ENCODE results near the gene COPG1. TPM values are rescaled to one million over a fixed set of nuclear protein-coding genes. Genes with fewer than 3 reads are reported as not detected.

COPG1 gene
- total and polyA plus RNA-seq, 2 experiments from 2014 or later = 50.0 to 106 TPM

DNA sequence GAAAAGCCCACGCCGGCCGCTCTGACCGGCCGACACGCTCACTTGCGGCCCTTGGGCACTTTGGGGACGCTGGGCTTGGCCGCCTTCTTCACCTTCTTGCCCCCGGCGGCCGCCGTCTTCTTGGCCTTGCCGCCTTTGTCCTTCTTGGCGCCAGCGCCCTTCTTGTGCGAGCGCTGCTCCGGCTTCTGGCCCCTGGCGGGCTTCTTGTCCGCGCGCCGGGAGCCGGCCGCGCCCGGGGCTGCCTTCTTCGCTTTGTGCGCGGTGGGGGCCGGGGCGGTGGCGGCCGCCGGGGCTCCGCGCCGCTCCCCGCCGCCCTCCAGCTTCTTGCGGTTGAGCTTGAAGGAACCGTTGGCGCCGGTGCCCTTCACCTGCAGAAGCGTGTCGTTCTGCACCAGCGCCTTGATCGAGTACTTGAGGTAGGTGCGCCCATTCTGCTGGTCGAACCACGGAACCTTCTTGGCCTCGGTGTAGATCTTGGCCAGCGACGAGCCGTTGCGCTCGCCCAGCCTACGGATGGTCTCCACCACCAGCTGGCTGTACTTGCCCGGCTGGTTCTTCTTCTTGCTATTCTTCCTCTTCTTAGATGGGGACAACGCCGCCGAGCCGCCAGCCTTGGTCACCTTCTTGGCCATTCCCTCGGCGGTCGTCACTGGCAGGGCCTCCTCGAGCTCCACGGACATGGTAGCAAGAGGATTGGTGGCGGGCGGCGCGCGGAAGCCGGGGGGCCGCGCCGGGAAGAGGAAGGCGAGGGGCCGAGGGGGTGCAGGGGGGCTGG lies 66.0 kb downstream of the COPG1 start:
- H3K4me1 Mint-ChIP-seq = peaks cover 11% of the 10 kb centered on the region
- ATAC-seq (peak; percentile 3; the same call in 2 of the 3 replicates), DNase-seq (ENCODE audit: low spot score) (peak; percentile 30)
- Histone ChIP-seq H2AFZ (no peak overlapping the region), H3K4me1 (ENCODE audit: insufficient read depth) (peaks cover 7% of the 10 kb centered on the region), H3K9me2 (ENCODE audit: insufficient read depth) (no peaks in the 10 kb centered on the region), H3K4me3 (peak overlapping the region; percentile 97), H3K27me3 (ENCODE audit: insufficient read depth) (no peaks in the 10 kb centered on the region), H3K27ac (ENCODE audit: low read depth) (0 out of 2 replicates have a peak overlapping the region, but pooled peaks have one; percentile 50), H3K79me2 (replicated peaks; ENCODE audit: insufficient read depth) (peaks cover 11% of the 10 kb centered on the region), H3K36me3 (ENCODE audit: insufficient read depth) (no peaks in the 10 kb centered on the region), H4K20me1 (replicated peaks; ENCODE audit: insufficient read depth) (no peaks in the 10 kb centered on the region), H3K4me2 (peak overlapping the region; percentile 95), H3F3A (replicated peaks; ENCODE audit: low read depth) (no peaks in the 10 kb centered on the region)
- peak overlapping the region; percentile 88; the same call in 1 of the 2 replicates for H3K27ac Mint-ChIP-seq
- H3K36me3 Mint-ChIP-seq (ENCODE audit: low read depth) = peaks cover 4% of the 10 kb centered on the region; the same call in 2 of the 3 replicates
- peaks cover 23% of the 10 kb centered on the region for H3K27me3 Mint-ChIP-seq (ENCODE audit: insufficient read depth, low read depth, poor library complexity)
- H3K4me3 Mint-ChIP-seq = peak overlapping the region; percentile 93
- H3K9me3 Mint-ChIP-seq = no peaks in the 10 kb centered on the region; the same call in 2 of the 3 replicates
- TF ChIP-seq ZNF114 (CRISPR knock-in tag; IDR thresholded peaks at IDR 0.05) (no peak), EZH2 (IDR thresholded peaks at IDR 0.05; ENCODE audit: low read depth, unreplicated experiment) (no peak), CREB1 (CRISPR knock-in tag; IDR thresholded peaks at IDR 0.05; ENCODE audit: low read depth) (no peak), EZH2phosphoT487 (IDR thresholded peaks at IDR 0.05; ENCODE audit: unreplicated experiment) (no peak), POLR2AphosphoS5 (IDR thresholded peaks at IDR 0.05; ENCODE audit: low read depth) (no peak; the same call in 1 of the 2 replicates), JUNB (IDR thresholded peaks at IDR 0.05; ENCODE audit: unreplicated experiment) (no peak), REST (IDR thresholded peaks at IDR 0.05; ENCODE audit: unreplicated experiment) (no peak), ZNF331 (CRISPR knock-in tag; IDR thresholded peaks at IDR 0.05; ENCODE audit: low read depth) (no peak), STAT1 (IDR thresholded peaks at IDR 0.05; ENCODE audit: unreplicated experiment) (no peak)
- TF ChIP-seq, protein P1, sequence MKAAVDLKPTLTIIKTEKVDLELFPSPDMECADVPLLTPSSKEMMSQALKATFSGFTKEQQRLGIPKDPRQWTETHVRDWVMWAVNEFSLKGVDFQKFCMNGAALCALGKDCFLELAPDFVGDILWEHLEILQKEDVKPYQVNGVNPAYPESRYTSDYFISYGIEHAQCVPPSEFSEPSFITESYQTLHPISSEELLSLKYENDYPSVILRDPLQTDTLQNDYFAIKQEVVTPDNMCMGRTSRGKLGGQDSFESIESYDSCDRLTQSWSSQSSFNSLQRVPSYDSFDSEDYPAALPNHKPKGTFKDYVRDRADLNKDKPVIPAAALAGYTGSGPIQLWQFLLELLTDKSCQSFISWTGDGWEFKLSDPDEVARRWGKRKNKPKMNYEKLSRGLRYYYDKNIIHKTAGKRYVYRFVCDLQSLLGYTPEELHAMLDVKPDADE (IDR thresholded peaks at IDR 0.05) = no peak
- TF ChIP-seq, protein P2, sequence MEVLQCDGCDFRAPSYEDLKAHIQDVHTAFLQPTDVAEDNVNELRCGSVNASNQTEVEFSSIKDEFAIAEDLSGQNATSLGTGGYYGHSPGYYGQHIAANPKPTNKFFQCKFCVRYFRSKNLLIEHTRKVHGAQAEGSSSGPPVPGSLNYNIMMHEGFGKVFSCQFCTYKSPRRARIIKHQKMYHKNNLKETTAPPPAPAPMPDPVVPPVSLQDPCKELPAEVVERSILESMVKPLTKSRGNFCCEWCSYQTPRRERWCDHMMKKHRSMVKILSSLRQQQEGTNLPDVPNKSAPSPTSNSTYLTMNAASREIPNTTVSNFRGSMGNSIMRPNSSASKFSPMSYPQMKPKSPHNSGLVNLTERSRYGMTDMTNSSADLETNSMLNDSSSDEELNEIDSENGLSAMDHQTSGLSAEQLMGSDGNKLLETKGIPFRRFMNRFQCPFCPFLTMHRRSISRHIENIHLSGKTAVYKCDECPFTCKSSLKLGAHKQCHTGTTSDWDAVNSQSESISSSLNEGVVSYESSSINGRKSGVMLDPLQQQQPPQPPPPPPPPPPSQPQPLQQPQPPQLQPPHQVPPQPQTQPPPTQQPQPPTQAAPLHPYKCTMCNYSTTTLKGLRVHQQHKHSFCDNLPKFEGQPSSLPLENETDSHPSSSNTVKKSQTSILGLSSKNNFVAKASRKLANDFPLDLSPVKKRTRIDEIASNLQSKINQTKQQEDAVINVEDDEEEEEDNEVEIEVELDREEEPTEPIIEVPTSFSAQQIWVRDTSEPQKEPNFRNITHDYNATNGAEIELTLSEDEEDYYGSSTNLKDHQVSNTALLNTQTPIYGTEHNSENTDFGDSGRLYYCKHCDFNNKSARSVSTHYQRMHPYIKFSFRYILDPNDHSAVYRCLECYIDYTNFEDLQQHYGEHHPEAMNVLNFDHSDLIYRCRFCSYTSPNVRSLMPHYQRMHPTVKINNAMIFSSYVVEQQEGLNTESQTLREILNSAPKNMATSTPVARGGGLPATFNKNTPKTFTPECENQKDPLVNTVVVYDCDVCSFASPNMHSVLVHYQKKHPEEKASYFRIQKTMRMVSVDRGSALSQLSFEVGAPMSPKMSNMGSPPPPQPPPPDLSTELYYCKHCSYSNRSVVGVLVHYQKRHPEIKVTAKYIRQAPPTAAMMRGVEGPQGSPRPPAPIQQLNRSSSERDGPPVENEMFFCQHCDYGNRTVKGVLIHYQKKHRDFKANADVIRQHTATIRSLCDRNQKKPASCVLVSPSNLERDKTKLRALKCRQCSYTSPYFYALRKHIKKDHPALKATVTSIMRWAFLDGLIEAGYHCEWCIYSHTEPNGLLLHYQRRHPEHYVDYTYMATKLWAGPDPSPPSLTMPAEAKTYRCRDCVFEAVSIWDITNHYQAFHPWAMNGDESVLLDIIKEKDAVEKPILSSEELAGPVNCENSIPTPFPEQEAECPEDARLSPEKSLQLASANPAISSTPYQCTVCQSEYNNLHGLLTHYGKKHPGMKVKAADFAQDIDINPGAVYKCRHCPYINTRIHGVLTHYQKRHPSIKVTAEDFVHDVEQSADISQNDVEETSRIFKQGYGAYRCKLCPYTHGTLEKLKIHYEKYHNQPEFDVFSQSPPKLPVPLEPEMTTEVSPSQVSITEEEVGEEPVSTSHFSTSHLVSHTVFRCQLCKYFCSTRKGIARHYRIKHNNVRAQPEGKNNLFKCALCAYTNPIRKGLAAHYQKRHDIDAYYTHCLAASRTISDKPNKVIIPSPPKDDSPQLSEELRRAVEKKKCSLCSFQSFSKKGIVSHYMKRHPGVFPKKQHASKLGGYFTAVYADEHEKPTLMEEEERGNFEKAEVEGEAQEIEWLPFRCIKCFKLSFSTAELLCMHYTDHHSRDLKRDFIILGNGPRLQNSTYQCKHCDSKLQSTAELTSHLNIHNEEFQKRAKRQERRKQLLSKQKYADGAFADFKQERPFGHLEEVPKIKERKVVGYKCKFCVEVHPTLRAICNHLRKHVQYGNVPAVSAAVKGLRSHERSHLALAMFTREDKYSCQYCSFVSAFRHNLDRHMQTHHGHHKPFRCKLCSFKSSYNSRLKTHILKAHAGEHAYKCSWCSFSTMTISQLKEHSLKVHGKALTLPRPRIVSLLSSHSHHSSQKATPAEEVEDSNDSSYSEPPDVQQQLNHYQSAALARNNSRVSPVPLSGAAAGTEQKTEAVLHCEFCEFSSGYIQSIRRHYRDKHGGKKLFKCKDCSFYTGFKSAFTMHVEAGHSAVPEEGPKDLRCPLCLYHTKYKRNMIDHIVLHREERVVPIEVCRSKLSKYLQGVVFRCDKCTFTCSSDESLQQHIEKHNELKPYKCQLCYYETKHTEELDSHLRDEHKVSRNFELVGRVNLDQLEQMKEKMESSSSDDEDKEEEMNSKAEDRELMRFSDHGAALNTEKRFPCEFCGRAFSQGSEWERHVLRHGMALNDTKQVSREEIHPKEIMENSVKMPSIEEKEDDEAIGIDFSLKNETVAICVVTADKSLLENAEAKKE (CRISPR knock-in tag; IDR thresholded peaks at IDR 0.05) = no peak
- TF ChIP-seq, protein P3, sequence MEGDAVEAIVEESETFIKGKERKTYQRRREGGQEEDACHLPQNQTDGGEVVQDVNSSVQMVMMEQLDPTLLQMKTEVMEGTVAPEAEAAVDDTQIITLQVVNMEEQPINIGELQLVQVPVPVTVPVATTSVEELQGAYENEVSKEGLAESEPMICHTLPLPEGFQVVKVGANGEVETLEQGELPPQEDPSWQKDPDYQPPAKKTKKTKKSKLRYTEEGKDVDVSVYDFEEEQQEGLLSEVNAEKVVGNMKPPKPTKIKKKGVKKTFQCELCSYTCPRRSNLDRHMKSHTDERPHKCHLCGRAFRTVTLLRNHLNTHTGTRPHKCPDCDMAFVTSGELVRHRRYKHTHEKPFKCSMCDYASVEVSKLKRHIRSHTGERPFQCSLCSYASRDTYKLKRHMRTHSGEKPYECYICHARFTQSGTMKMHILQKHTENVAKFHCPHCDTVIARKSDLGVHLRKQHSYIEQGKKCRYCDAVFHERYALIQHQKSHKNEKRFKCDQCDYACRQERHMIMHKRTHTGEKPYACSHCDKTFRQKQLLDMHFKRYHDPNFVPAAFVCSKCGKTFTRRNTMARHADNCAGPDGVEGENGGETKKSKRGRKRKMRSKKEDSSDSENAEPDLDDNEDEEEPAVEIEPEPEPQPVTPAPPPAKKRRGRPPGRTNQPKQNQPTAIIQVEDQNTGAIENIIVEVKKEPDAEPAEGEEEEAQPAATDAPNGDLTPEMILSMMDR (conservative IDR thresholded peaks at IDR 0.05; ENCODE audit: low read depth in 2 of 2) = no peak
